Medulla oblongata (tissue), 1 donor: Measurements from ENCODE around the gene PEAK3.
"Not testable (repeated sequence)": the region's sequence is repeated elsewhere in the genome, so short reads cannot be mapped to it uniquely, and the experiment has no call there.

Source experiments
- DNase-seq: peaks from one replicate; pipeline ENCODE4 v3.0.0-alpha.2; 2015; ENCODE audit errors: extremely low spot score

PEAK3 gene

DNA sequence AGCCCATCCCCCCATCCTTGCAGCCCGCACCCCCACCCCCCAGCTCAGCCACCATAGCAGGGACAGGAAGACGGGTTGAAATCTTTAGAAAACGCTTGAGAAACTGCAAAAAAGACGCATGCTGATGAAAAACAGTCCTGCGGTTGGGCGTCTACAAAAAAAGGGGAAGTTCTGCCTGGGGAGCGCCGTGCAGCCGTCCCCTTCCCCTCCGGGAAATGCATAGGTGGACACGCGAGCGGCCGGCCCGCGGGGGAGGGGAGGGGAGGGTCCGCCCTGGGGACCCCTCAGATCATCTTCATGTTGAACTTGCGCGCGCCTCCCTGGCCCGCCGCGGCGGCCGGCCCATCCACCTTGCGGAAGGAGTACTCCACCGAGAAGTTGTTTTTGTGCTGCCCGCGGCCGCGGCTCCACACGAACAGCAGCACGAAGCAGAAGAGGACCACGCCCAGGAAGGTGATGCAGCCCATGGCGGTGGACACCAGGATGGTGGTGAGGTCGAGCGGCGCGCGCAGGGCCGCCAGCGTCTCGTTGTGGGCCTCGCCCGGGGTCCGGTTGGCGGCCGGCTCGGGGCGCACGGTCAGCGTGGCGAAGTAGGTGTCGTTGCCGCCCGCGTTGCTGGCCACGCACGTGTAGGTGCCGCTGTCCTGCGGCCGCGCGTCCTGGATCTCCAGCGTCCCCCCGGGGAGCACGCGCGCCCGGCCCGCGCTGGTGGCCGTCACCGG, 7.9 kb upstream of the PEAK3 start:
- DNase-seq = peak; percentile 63

DNA sequence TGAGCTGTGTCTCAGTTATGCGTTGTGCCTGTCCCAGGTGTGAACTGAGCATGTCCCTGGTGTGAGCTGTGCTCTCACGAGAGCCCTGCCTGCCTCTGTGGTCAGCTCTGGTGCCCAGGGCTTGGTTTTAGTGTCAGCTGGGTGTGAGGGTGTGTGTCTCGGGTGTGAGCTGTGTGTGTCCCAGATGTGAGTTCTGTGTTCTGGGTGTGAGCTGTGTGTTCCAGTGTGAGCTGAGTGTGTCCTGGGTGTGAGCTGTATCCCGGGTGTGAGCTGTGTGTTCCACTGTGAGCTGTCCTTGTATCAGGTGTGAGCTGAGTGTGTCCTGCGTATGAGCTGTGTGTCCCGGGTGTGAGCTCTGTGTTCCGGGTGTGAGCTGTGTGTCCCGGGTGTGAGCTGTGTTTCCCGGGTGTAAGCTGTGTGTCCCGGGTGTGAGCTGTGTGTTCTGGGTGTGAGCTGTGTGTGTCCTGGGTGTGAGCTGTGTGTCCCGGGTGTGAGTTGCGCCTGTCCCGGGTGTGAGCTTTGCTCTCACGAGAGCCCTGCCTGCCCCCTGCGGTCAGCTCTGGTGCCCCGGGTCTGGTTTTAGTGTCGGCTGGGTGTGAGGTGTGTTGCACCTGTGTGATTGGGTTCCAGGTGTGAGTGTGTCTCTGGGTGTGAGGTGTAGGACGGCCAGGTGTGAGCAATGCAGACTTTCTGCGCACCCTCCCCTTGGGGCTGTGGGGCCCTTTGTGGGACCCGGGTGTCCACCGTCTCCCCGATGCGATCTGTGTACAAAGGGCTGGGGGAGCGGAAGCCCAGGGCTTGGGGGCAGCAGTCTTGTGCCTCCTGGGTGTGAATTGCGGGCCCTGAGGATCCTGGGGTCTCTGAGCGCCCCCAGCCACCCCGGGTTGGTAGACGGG, 7.1 kb upstream of the PEAK3 start:
- DNase-seq = no peak

DNA sequence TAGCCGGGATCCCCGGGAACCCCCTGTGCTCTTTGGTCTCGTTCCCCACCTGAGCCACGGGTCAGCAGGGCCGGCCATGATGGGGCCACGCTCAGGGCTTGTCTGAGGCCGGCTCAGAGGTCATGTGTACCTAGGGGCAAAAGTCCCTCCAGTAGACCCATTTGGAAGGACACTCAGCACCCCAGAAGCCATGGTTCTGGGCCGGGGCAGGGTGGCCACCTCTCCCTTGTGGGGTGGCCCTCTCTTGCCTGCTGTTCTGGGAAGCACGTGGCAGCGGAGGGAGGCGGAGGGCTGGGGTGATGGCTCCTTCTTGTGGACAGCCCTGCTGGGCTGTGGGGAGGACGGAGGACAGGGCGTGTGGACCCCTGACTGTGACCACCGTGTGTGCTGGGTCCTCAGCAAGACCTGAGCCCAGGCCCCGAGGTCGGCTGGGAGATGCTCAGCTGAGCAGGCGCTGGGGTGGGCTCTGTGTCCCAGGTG, 6.4 kb upstream of the PEAK3 start:
- no peak for DNase-seq

DNA sequence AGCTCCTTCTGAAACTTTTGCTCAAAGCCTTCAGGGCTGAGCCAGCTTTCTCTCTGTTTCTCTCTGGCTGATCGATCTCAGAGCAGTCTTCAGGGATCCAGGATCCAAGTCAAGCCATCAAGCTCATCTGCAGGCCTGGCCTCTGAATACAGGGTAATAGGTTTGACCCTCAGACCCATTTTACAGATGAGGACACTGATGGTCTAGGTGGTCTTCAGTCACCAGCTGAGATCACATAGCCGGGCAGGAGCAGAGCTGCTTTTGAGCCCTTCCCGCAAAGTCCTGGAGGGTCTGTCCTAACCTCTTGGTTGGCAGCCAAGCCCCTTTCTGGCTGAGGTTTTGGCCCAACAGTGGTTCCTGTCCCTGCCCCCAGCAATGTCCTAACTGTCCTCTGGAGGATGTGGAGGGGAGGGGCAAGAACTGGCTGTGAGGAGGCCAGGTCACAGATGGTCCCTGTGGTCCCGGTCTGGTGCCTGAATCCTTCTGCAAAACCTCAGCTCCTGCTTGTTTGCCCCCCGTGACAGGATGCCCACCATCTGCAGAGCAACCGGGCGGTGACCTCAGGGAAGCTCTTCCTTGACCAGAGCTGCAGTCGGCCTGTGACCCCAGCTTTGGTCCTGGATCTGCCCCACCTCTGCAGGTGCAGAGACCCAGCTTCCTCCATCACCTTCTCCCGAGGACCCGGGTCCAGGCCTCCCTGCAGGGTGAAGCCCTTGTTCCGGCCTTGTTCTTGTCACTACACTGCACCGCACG, 5.8 kb upstream of the PEAK3 start:
- no peak for DNase-seq

DNA sequence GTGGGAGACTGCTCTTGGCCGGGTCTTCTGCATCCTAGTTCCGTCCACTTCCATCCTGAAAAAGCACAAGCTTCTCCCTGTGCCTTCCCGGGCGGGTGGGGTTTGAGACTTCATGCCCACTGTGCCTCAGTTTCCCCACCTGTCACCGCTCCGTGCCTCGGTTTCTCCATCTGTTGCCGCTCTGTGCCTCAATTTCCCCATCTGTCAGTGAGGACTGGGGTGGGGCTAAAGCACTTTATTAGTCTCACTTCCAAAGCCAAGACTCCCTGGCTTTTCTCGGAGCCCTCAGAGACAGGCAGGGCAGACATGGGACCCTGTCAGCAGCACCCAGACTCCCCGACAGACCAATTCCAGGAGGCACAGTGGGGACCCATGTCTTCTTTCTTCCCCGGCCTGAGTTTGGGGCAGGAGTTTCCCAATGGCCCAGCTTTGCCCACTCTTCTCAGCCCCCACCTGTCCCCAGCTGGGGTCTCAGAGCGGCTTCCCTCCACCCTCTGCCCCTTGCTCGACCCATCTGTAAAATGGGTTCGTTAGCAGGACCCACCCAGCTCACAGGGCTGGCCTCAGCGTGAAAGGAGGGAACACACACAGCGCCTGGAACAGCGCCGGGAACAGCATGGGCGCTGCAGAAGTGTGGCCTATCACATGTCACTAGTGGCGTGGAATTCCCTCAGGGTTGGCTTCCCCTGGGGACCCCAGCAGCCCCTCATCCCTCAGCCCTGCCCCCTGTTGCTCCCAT, 4.6 kb upstream of the PEAK3 start:
- no peak for DNase-seq

DNA sequence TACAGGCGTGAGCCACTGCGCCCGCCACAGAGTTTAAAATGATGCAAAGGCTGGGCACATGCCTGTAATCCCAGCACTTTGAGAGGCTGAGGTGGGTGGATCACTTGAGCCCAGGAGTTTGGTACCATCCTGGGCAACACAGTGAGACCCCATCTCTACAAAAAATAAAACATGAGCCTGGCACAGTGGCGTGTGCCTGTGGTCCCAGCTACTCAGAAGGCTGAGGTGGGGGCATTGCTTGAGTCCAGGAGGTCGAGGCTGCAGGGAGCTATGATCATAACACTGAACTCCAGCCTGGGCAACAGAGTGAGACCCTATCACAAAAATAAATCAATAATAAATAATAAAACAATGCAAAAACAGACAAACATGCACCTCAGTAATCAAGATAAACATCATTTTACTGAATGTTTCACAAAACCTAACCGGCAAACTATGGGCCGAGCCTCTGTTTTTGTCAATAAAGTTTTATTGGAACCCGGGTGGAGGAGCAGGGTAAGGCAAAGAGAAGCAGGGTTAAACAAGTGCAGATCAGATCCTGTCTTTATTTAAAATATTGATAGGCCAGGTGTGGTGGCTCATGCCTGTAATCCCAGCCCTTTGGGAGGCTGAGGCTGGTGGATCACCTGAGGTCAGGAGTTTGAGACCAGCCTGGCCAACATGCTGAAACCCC, 2.0 kb upstream of the PEAK3 start:
- DNase-seq = no peak

DNA sequence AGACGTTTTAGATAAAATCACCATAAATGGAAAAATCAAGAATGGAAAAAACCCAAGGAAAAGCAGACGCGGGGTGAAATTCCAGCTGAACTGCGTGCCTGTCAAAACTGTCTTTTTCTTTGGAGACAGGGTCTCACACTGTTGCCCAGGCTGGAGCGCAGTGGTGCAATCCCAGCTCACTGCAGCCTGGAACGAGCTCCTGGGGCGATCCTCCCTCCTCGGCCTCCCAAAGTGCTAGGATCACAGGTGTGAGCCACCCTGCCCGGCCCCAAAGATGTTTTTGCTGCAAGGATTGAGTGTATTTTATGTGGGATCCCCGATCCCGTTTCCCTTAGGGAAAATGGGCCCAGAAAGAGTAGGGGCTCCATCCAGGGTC, 875 bp upstream of the PEAK3 start:
- no peak for DNase-seq

DNA sequence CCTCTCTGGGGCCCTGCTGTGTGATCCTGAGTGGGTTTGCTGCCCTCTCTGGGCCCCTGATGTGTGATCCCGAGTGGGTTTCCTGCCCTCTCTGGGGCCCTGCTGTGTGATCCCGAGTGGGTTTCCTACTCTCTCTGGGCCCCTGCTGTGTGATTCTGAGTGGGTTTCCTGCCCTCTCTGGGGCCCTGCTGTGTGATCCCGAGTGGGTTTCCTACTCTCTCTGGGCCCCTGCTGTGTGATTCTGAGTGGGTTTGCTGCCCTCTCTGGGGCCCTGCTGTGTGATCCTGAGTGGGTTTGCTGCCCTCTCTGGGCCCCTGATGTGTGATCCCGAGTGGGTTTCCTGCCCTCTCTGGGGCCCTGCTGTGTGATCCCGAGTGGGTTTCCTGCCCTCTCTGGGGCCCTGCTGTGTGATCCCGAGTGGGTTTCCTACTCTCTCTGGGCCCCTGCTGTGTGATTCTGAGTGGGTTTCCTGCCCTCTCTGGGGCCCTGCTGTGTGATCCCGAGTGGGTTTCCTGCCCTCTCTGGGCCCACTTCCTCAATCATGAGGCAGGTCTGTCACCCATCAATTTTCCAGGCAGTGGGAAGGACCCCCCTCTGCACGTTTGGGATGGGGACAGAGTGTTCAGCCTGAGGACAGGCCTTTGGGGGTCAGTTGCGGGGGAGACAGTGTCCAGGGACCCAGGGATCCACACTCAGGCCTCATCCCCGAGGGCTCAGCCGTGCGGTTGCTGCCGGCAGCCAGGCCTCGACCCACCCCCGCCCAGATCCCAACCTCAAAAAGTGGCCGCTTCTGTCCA, 512 bp downstream of the PEAK3 start:
- not testable (repeated sequence) for DNase-seq

DNA sequence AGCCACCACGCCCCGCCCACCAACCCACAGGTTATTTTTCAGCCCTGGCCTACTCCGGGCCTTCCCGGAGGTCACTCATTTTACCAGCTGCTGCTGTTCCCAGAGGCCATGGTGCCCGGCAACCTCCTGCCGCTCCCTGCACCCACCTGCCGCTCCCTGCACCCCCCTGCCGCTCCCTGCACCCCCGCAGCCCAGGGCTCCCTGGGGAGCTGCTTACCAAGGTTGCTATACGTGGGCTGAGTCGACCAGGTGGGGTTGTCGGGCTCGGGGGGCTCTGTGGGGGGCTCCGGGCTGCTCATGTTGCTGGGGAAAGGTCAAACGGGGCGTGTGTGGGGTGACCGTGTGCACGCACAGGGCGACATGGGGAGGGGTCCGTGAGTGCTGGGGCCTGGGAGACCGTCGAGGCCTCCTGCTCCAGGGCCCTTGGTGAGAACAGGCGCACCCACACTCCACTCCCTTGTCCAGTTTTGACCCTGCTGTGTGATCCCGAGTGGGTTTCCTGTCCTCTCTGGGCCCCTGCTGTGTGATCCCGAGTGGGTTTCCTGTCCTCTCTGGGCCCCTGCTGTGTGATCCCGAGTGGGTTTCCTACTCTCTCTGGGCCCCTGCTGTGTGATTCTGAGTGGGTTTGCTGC, 1.2 kb downstream of the PEAK3 start:
- no peak for DNase-seq

DNA sequence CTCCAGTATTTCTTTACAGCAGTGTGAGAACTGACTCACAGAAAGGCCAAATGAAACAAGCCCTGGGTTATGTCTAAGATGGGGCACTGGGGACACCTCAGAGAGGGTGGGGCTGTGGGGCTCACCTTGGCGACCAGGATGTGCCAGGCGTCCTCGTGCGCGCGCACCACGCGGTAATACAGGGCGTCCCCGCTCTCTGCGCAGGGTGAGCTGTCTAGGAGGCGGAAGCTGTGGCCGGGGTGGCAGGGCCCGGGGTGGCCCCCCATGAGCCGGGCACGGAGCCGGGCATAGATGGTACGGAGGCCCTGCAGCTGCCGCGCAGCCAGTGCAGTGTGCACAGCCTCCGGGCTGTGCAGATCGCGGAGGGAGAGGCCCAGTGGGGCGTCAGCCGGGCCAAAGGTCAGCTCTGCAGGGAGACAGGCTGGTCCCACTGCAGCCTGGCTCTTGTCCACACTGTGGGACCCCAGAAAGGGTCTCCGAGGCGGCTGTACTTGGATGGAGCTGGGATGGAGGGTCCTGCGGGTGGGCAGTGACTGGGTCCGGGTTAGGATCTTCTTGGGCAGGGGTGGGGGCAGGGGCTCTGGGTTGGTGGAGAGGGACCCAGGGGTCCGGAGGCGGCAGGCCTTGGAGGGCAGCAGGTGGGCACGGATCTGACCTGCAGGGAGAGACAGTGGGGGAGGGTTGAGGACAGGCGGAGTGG, 3.4 kb downstream of the PEAK3 start:
- DNase-seq = no peak

DNA sequence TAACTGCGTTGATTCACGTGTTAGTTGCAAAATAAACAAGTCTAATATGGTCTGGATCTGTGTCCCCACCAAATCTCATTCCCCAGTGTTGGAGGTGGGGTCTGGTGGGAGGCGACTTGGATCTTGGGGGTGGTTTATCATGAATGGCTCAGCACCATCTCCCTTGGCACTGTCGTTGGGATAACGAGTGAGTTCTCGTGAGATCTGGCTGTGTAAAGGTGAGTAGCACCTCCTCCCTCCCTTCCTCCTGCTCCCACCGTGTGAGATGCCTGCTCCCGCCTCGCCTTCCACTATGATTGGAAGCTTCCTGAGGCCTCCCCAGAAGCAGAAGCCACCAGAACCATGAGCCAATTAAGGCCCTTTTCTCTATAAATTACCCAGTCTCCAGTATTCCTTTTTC, 4.8 kb downstream of the PEAK3 start:
- no peak for DNase-seq

DNA sequence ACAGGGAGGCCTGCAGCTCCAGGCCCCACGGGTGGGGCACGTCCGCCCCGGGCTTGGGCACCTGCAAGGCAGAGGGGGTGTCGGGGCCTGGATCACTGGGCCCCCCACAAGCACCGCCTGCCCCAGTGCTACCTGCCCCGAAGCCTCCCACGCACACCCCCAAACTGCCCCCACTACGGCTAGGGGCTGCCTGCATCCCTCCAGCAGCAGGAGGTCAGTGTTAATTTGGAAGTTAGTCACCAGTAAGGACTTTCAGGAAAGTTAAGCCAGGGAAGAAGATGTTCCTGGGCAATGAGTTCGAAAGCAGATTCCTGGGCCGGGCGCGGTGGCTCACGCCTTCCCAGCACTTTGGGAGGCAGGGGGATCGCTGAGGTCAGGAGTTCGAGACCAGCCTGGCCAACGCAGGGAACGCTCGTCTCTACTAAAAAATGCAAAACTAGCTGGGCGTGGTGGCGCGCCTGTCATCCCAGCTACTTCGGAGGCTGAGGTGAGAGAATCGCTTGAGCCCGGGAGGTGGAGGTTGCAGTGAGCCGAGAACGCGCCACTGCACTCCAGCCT, 5.5 kb downstream of the PEAK3 start:
- no peak for DNase-seq

DNA sequence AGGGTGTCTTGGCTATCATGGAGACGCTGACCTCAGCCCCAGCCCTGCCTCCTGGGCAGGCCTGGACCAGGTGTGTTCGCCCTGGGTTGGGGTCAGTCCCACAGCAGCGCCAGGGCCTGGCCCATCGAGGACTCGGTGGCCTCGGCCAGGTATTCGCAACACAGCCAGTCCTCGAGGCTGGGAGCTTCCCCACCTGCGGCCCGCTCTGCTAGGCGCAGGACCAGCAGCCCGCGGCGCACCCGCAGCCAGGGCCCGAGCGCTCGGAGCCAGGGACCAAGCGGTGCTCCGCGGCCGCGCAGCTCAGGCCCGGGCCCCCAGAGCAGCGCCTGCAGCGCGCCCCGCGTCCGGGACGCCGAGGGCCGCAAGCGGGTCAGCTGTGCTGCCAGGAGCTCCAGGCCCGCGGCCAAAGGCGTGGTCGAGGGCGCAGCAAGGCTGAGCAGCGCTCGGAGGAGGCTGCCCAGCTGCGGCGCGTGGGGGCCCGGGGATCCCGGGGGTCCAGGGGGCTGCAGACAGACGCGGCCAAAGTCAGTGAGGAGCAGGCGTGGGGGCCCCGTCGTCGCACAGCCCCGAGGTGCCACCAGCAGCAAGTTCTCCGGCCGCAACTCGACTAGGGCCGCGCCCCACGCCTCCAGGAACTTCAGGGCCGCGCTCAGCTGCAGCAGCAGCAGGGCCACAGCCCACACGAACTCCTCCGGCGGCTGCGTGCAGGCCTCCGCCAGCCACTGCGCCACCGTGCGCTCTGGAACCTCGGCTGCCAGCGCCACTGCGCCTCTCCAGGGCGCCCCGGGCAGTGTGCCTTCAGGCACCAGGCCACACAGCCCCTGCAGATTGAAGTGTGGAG, 6.2 kb downstream of the PEAK3 start:
- no peak for DNase-seq

DNA sequence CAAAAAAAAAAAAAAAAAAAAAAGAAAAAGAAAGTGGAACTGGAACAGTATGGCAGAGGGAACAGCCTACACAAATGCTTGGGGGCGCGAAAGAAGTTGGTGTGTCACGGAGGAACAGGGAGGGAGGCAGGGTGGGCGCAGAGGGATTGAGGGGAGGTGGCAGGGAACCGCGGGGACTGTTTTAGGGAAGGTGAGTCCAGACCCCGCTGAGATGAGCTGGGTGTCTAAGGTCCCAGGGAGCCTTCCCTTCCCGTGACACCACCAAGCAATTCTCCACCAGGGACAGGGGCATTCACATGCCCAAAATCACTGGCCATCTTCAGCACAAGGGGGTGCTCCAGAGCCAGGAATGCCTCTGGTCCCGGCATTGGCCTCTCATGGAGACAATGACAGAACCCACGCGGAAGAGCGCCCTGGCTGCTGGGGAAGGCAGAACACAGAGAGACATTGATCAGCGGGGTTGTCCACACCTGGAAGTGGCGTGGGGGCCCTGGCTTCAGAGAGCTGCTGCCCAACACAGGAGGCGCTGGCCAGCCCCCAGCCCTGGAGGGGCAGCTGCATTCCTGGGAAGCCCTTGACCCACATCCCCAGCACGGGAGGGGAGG, 6.9 kb downstream of the PEAK3 start:
- DNase-seq = peak; percentile 89

DNA sequence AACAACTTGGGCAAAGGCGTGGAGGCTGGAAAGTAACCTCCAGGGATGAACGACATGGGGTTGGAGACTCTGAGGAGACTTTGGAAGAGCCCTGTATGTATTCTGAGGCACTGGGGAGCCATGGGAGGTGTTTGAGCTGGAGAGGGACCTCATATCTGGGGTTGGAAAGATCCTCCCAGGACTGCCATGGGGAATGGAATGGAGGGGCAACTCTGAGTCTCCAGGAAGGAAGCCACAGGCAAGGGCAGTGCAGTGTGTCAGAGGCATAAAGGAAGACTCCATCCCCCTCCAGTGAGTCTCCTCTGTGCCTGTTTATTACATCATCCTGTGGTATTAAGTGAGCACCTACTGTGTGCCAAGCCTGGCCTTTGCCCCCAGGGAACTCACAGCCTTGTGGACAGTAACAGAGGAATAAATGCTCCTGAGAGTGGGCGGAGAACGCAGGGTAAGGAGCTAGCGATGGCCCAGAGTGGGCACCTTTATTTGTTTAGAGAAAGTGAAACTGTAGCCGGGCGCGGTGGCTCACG, 7.7 kb downstream of the PEAK3 start:
- no peak for DNase-seq

DNA sequence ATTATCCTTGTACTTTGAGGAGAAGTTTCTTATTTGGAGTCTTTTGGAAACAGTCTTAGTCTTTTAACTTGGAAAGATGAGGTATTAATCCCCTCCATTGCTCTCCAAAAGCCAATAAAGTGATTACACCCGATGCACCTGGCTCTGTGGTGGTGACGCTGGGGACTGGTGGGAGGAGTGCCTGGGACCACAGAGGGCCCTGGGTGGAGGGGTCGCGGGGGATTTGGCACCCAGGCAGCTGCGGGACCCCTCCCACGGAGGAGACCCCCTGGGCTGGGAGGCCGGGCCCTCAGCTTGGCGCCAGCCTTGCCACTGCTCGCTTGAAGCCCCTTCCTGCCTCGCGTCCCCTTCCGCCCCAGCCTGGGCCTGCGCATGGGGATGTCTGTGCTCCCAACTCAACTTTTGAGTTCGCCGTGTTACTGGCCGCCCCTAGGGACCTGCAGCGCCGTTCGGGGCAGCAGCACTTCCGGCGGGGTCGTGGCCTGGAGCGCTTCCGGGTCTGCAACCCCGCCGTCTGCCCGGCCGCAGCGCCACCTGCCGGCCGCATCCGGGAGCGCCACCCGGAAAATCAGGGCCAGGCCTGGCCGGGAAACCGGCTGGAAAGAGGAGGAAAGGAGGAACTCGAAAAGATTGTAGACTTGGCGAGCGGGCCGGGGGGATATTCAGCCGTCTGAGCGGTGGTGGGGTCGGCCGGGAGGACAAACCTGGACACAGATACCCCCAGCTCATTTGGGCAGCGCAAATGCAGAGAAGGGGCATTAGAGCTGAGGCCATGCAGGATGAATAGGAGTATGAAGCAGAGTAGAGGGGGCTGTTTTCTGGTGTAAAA, 8.4 kb downstream of the PEAK3 start:
- peak; percentile 51 for DNase-seq
